Measurements from ENCODE around the gene HEATR9.
A peak's percentile ranks its signal among the peaks of the same experiment; 100 is the strongest.

The HEATR9 gene

GRCh38 chr17:35842239-35842638 is 26.5 kb downstream of the HEATR9 start:
- Histone ChIP-seq H3K36me3 (ENCODE audit: insufficient read depth, low read length) (peaks cover 93% of the 10 kb centered on the region), H3K27ac (no peak overlapping the region)
- no peak for DNase-seq (ENCODE audit: low read depth, low spot score)

GRCh38 chr17:35841505-35841904 is 27.2 kb downstream of the HEATR9 start:
- Histone ChIP-seq H3K36me3 (ENCODE audit: insufficient read depth, low read length) (peaks cover 93% of the 10 kb centered on the region), H3K9me3 (ENCODE audit: low read depth, low read length) (no peaks in the 10 kb centered on the region), H3K27ac (no peak overlapping the region), H3K4me3 (no peak overlapping the region), H3K9ac (ENCODE audit: insufficient read length) (no peak overlapping the region)
- TF ChIP-seq FOXP2 (optimal IDR thresholded peaks at IDR 0.05; ENCODE audit: control extremely low read depth, extremely low read length, insufficient read depth) (no peak), EZH2 (IDR thresholded peaks at IDR 0.05) (no peak), POLR2AphosphoS5 (IDR thresholded peaks at IDR 0.05; ENCODE audit: borderline replicate concordance, low read depth, low read length) (no peak)
- no peak for DNase-seq (ENCODE audit: low read depth, low spot score)

More at GRCh38 chr17:35842239-35842638, 26.5 kb downstream of the HEATR9 start:
- no peak overlapping the region for H3K9ac ChIP-seq (ENCODE audit: insufficient read length)
- no peaks in the 10 kb centered on the region for H3K9me3 ChIP-seq (ENCODE audit: low read depth, low read length)
- TF ChIP-seq FOXP2 (optimal IDR thresholded peaks at IDR 0.05; ENCODE audit: control extremely low read depth, extremely low read length, insufficient read depth) (no peak), POLR2AphosphoS5 (IDR thresholded peaks at IDR 0.05; ENCODE audit: borderline replicate concordance, low read depth, low read length) (no peak), EZH2 (IDR thresholded peaks at IDR 0.05) (no peak)
- H3K4me3 ChIP-seq, result no peak overlapping the region

- H3K36me3 ChIP-seq (ENCODE audit: insufficient read depth, low read length), result peaks cover 93% of the 10 kb centered on the region
- H3K4me3 ChIP-seq, result no peak overlapping the region
- TF ChIP-seq POLR2AphosphoS5 (IDR thresholded peaks at IDR 0.05; ENCODE audit: borderline replicate concordance, low read depth, low read length) (no peak), EZH2 (IDR thresholded peaks at IDR 0.05) (no peak), FOXP2 (optimal IDR thresholded peaks at IDR 0.05; ENCODE audit: control extremely low read depth, extremely low read length, insufficient read depth) (no peak)
- no peaks in the 10 kb centered on the region for H3K9me3 ChIP-seq (ENCODE audit: low read depth, low read length)
- H3K27ac ChIP-seq, result no peak overlapping the region
- no peak for DNase-seq (ENCODE audit: low read depth, low spot score)
- H3K9ac ChIP-seq (ENCODE audit: insufficient read length), result no peak overlapping the region
Measured at GRCh38 chr17:35841101-35841500, 27.6 kb downstream of the HEATR9 start.

- TF ChIP-seq POLR2AphosphoS5 (IDR thresholded peaks at IDR 0.05; ENCODE audit: borderline replicate concordance, low read depth, low read length) (no peak), FOXP2 (optimal IDR thresholded peaks at IDR 0.05; ENCODE audit: control extremely low read depth, extremely low read length, insufficient read depth) (no peak), EZH2 (IDR thresholded peaks at IDR 0.05) (no peak)
- H3K27ac ChIP-seq, result no peak overlapping the region
- peaks cover 90% of the 10 kb centered on the region for H3K36me3 ChIP-seq (ENCODE audit: insufficient read depth, low read length)
- H3K4me3 ChIP-seq, result no peak overlapping the region
- H3K9ac ChIP-seq (ENCODE audit: insufficient read length), result no peak overlapping the region
- no peaks in the 10 kb centered on the region for H3K9me3 ChIP-seq (ENCODE audit: low read depth, low read length)
- DNase-seq (ENCODE audit: low read depth, low spot score), result no peak
Measured at GRCh38 chr17:35825206-35825605, 43.5 kb downstream of the HEATR9 start.

- peaks cover 100% of the 10 kb centered on the region for H3K36me3 ChIP-seq (ENCODE audit: insufficient read depth, low read length)
- DNase-seq (ENCODE audit: low read depth, low spot score), result no peak
- no peak for TF ChIP-seq POLR2AphosphoS5 (IDR thresholded peaks at IDR 0.05; ENCODE audit: borderline replicate concordance, low read depth, low read length)
- no peak for TF ChIP-seq EZH2 (IDR thresholded peaks at IDR 0.05)
- TF ChIP-seq FOXP2 (optimal IDR thresholded peaks at IDR 0.05; ENCODE audit: control extremely low read depth, extremely low read length, insufficient read depth), result no peak
- H3K9ac ChIP-seq (ENCODE audit: insufficient read length), result no peak overlapping the region
- H3K27ac ChIP-seq, result peak overlapping the region; percentile 43
- no peak overlapping the region for H3K4me3 ChIP-seq
- H3K9me3 ChIP-seq (ENCODE audit: low read depth, low read length), result no peaks in the 10 kb centered on the region
Measured at GRCh38 chr17:35821308-35821707, 47.4 kb downstream of the HEATR9 start.

- H3K9ac ChIP-seq (ENCODE audit: insufficient read length), result no peak overlapping the region
- H3K4me3 ChIP-seq, result no peak overlapping the region
- no peak overlapping the region for H3K27ac ChIP-seq
- H3K36me3 ChIP-seq (ENCODE audit: insufficient read depth, low read length), result peaks cover 95% of the 10 kb centered on the region
- no peak for DNase-seq (ENCODE audit: low read depth, low spot score)
- no peak for TF ChIP-seq POLR2AphosphoS5 (IDR thresholded peaks at IDR 0.05; ENCODE audit: borderline replicate concordance, low read depth, low read length)
- no peaks in the 10 kb centered on the region for H3K9me3 ChIP-seq (ENCODE audit: low read depth, low read length)
Measured at GRCh38 chr17:35819455-35819854, 49.2 kb downstream of the HEATR9 start.

GRCh38 chr17:35817196-35817595 is 51.5 kb downstream of the HEATR9 start:
- H3K9ac ChIP-seq (ENCODE audit: insufficient read length), result no peak overlapping the region
- DNase-seq (ENCODE audit: low read depth, low spot score), result no peak
- H3K27ac ChIP-seq, result no peak overlapping the region
- H3K36me3 ChIP-seq (ENCODE audit: insufficient read depth, low read length), result peaks cover 84% of the 10 kb centered on the region
- TF ChIP-seq EZH2 (IDR thresholded peaks at IDR 0.05) (no peak), FOXP2 (optimal IDR thresholded peaks at IDR 0.05; ENCODE audit: control extremely low read depth, extremely low read length, insufficient read depth) (no peak), POLR2AphosphoS5 (IDR thresholded peaks at IDR 0.05; ENCODE audit: borderline replicate concordance, low read depth, low read length) (no peak)
- H3K4me3 ChIP-seq, result no peak overlapping the region
- H3K9me3 ChIP-seq (ENCODE audit: low read depth, low read length), result no peaks in the 10 kb centered on the region

GRCh38 chr17:35816723-35817122 is 52.0 kb downstream of the HEATR9 start:
- no peak for TF ChIP-seq POLR2AphosphoS5 (IDR thresholded peaks at IDR 0.05; ENCODE audit: borderline replicate concordance, low read depth, low read length)
- no peak overlapping the region for H3K27ac ChIP-seq
- H3K4me3 ChIP-seq, result no peak overlapping the region
- H3K9me3 ChIP-seq (ENCODE audit: low read depth, low read length), result no peaks in the 10 kb centered on the region
- H3K36me3 ChIP-seq (ENCODE audit: insufficient read depth, low read length), result peaks cover 84% of the 10 kb centered on the region
- DNase-seq (ENCODE audit: low read depth, low spot score), result no peak
- H3K9ac ChIP-seq (ENCODE audit: insufficient read length), result no peak overlapping the region

GRCh38 chr17:35812456-35812855 is 56.2 kb downstream of the HEATR9 start:
- TF ChIP-seq EZH2 (IDR thresholded peaks at IDR 0.05), result no peak
- no peak for TF ChIP-seq FOXP2 (optimal IDR thresholded peaks at IDR 0.05; ENCODE audit: control extremely low read depth, extremely low read length, insufficient read depth)
- TF ChIP-seq POLR2AphosphoS5 (IDR thresholded peaks at IDR 0.05; ENCODE audit: borderline replicate concordance, low read depth, low read length), result no peak
- H3K4me3 ChIP-seq, result no peak overlapping the region
- H3K36me3 ChIP-seq (ENCODE audit: insufficient read depth, low read length), result peaks cover 59% of the 10 kb centered on the region
- H3K27ac ChIP-seq, result no peak overlapping the region
- DNase-seq (ENCODE audit: low read depth, low spot score), result no peak
- no peaks in the 10 kb centered on the region for H3K9me3 ChIP-seq (ENCODE audit: low read depth, low read length)
- no peak overlapping the region for H3K9ac ChIP-seq (ENCODE audit: insufficient read length)
